Retinal pigment epithelial cell (primary cell): Measurements from ENCODE around the gene IL2RG.

Experiments
- DNase-seq: peaks from one replicate; pipeline ENCODE4 v3.0.0-alpha.2; 2010; ENCODE audit warnings: low read depth
- H3K4me3 ChIP-seq: 2 replicates; pipeline ENCODE4 v1.5.1; 2011; ENCODE audit warnings: mild to moderate bottlenecking, low read length, control low read depth, moderate library complexity
- CTCF ChIP-seq: conservative IDR thresholded peaks from 2 replicates; pipeline ENCODE4 v1.5.1; 2011; ENCODE audit warnings: low read depth, low read length, control low read depth, inconsistent platforms

IL2RG gene

GRCh38 chrX:71100581-71101505 lies 10.5 kb downstream of the IL2RG start:
- no peak for DNase-seq

GRCh38 chrX:71099736-71100135 lies 11.6 kb downstream of the IL2RG start:
- no peak for DNase-seq
- no peak overlapping the region for H3K4me3 ChIP-seq
- no peak for TF ChIP-seq CTCF

More at GRCh38 chrX:71100581-71101505, 10.5 kb downstream of the IL2RG start:
- H3K4me3 ChIP-seq = no peak overlapping the region
- TF ChIP-seq CTCF = no peak

- no peak for DNase-seq
- TF ChIP-seq CTCF = no peak
- no peak overlapping the region for H3K4me3 ChIP-seq
These were observed 12.3 kb downstream of the IL2RG start for GRCh38 chrX:71098951-71099506.

- TF ChIP-seq CTCF = peak; percentile 58
- DNase-seq = no peak
- H3K4me3 ChIP-seq = no peak overlapping the region
These were observed 13.1 kb downstream of the IL2RG start for GRCh38 chrX:71098302-71098701.

- H3K4me3 ChIP-seq = peak overlapping the region; percentile 66
- no peak for TF ChIP-seq CTCF
- no peak for DNase-seq
These were observed 14.7 kb downstream of the IL2RG start for GRCh38 chrX:71096760-71097032.

- TF ChIP-seq CTCF = no peak
- DNase-seq = no peak
- peak overlapping the region; percentile 66 for H3K4me3 ChIP-seq
These were observed 15.2 kb downstream of the IL2RG start for GRCh38 chrX:71095981-71096759.
